Measurements from ENCODE around the gene ANKS4B.

ANKS4B gene

DNA sequence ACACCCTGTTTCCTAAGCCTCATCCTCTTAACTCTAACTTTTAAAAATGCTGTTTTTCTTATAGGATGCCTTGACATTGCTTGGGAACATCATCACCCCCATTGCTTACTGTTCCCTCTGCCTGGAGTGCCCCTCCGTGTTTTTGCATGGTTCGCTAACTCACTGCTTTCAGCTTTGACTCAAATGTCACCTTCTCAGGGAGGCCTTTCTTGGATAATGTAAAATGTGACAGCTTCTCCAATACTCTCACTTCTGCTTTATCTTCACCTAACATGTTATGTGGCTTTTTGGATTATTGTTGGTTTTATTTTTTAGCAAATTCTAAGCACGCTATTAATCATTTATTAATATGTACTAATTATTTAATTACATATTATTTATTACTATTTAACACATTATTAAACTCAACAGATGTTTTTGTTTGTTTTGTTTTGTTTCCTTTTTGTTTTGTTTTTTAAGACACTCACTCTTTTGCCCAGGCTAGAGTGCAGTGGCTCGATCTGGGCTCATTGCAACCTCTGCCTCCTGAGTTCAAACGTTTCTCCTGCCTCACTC is 40.8 kb downstream of the ANKS4B start:
- Histone ChIP-seq H3K27ac (no peak overlapping the region), H3K9ac (ENCODE audit: insufficient read length) (no peak overlapping the region), H3K36me3 (ENCODE audit: insufficient read depth, low read length) (no peaks in the 10 kb centered on the region), H3K9me3 (ENCODE audit: low read depth, low read length) (no peaks in the 10 kb centered on the region), H3K4me3 (no peak overlapping the region)
- no peak for DNase-seq (ENCODE audit: low read depth, low spot score)
- TF ChIP-seq EZH2 (IDR thresholded peaks at IDR 0.05) (no peak), POLR2AphosphoS5 (IDR thresholded peaks at IDR 0.05; ENCODE audit: borderline replicate concordance, low read depth, low read length) (no peak), FOXP2 (optimal IDR thresholded peaks at IDR 0.05; ENCODE audit: control extremely low read depth, extremely low read length, insufficient read depth) (no peak)

DNA sequence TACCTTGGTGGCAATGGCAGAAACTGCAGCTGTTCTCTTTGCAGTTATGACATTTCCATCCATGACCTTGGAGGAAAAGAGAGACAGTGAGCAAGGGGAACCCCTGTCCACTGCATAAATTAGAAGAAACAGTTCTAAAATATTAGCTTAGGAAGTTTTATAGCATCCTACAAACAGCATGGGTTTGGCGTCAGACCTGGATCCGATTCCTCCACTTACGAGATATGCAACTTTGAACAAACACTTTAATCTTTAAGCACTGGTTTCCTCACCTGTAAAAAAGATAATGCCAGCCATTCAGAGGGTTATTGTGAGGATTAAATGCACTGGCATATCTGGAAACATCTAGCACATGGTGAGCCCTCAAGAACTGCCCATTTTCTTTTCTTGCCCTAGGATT is 42.0 kb downstream of the ANKS4B start:
- H3K4me3 ChIP-seq, result no peak overlapping the region

DNA sequence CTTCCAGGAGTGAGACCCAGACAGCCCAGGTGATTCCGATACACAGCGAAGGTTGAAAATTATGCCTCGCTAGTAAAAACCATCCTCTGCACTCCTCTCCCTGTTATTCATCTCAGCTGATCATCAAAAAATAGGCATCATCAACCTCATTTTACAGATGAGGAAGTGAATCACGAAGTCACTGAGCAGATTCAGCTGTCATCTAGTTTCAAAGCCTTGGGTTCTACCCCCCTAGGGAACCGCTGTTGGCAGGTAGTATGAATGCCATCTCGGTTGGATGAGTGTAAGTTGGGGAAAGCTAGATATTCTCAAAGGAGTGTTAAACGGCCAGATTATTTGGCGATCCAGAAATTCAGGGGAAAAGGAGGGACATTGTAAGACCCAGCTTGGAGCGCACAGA is 42.6 kb downstream of the ANKS4B start:
- H3K9me3 ChIP-seq (ENCODE audit: low read depth, low read length), result no peaks in the 10 kb centered on the region
- H3K27ac ChIP-seq, result no peak overlapping the region
- no peaks in the 10 kb centered on the region for H3K36me3 ChIP-seq (ENCODE audit: insufficient read depth, low read length)
- no peak for TF ChIP-seq POLR2AphosphoS5 (IDR thresholded peaks at IDR 0.05; ENCODE audit: borderline replicate concordance, low read depth, low read length)
- TF ChIP-seq EZH2 (IDR thresholded peaks at IDR 0.05), result no peak
- TF ChIP-seq FOXP2 (optimal IDR thresholded peaks at IDR 0.05; ENCODE audit: control extremely low read depth, extremely low read length, insufficient read depth), result no peak
- no peak overlapping the region for H3K9ac ChIP-seq (ENCODE audit: insufficient read length)
- H3K4me3 ChIP-seq, result no peak overlapping the region
- no peak for DNase-seq (ENCODE audit: low read depth, low spot score)

More for the DNA sequence above, 42.0 kb downstream of the ANKS4B start:
- no peaks in the 10 kb centered on the region for H3K36me3 ChIP-seq (ENCODE audit: insufficient read depth, low read length)
- no peaks in the 10 kb centered on the region for H3K9me3 ChIP-seq (ENCODE audit: low read depth, low read length)
- TF ChIP-seq POLR2AphosphoS5 (IDR thresholded peaks at IDR 0.05; ENCODE audit: borderline replicate concordance, low read depth, low read length) (no peak), EZH2 (IDR thresholded peaks at IDR 0.05) (no peak), FOXP2 (optimal IDR thresholded peaks at IDR 0.05; ENCODE audit: control extremely low read depth, extremely low read length, insufficient read depth) (no peak)
- no peak for DNase-seq (ENCODE audit: low read depth, low spot score)
- H3K9ac ChIP-seq (ENCODE audit: insufficient read length), result no peak overlapping the region
- H3K27ac ChIP-seq, result no peak overlapping the region

DNA sequence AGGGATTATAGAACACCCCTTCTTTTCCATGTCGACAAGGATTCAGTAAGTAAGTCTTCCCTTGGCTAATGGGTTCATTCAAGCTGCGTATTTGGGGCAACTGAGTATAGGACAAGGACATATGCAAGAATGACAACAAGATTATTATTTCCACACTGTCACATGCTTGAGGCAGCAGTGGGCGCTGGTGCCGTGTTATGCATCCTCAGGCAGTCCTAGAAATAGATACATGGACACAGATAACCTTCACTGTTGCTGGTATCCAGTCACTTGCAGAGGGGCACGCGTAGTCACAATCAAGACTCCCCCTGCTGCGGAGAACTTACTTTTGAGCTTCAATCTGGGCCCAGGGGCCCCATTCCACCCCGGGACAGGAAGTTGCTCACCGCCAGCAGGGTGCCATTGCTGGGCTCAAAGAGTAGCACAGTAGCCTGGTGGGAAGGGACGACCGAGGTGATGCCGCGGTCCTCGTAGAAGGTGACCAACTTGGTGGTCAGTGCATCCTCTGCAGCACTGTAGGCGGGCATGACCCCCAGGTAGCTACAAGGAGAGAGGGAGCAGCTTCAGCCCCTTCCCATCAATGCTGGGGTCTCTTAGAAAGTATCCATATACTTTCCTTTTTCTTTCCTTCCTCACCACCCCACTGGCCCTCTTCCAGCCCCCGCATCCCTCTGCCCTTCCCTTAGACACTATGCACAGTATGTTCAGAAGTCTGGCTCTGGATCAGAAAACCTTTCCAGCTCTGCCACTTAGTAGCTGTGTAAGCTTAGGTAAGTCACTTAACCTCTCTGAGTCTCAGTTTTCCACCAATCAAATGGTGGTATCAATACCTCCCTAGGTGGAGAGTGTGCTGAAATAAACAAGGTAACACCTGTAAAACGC is 43.8 kb downstream of the ANKS4B start:
- no peak overlapping the region for H3K27ac ChIP-seq
- H3K9ac ChIP-seq (ENCODE audit: insufficient read length), result no peak overlapping the region
- no peak overlapping the region for H3K4me3 ChIP-seq
- TF ChIP-seq POLR2AphosphoS5 (IDR thresholded peaks at IDR 0.05; ENCODE audit: borderline replicate concordance, low read depth, low read length) (no peak), FOXP2 (optimal IDR thresholded peaks at IDR 0.05; ENCODE audit: control extremely low read depth, extremely low read length, insufficient read depth) (no peak), EZH2 (IDR thresholded peaks at IDR 0.05) (no peak)
- no peaks in the 10 kb centered on the region for H3K36me3 ChIP-seq (ENCODE audit: insufficient read depth, low read length)
- no peaks in the 10 kb centered on the region for H3K9me3 ChIP-seq (ENCODE audit: low read depth, low read length)
- no peak for DNase-seq (ENCODE audit: low read depth, low spot score)

DNA sequence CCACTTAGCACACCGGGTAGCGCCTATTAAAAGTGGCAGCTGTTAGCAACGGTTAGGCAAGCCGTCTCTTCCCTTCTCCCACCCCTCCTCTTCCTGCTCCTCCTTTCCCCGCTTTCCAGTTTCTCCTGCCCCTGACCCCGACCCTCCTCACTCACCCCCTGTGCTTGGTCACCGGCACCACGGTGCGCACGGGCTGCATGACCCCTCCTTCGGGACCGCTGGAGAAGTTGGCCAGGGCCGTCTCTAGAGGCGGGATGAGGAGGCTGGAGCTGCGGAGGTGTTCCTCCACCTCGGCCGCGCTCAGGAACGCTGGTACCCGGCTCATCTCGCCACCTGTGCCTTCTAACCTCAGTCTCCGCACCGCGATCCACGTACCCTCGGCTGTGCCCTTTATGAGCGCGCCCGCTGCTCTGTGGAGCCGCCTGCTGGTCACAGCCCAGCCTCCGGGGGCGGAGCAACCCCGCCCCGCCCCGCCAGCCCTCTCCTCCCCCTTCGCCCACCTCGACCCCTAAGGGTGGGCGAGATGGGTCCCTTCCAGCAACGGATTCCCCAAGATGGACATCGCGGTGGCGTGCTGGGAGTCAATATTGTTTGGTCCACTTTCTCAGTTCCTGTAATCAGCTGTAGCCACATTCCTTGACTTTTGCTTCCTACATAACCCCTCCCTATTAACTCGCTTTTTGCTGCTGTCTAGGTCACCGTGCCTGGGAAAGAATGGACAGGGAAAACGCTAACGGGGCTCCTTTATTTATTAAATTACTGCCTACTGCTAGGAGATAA is 44.6 kb downstream of the ANKS4B start, which contains the start of gene CRYM:
Gene CRYM (minus strand): TSS at position 364 of the 780 bp plus-strand sequence. CDS start 39 bp downstream, at position 325.
- Histone ChIP-seq H3K9me3 (ENCODE audit: low read depth, low read length) (no peaks in the 10 kb centered on the region), H3K9ac (ENCODE audit: insufficient read length) (no peak within 1 kb of the TSS)
- no peak for DNase-seq (ENCODE audit: low read depth, low spot score)

DNA sequence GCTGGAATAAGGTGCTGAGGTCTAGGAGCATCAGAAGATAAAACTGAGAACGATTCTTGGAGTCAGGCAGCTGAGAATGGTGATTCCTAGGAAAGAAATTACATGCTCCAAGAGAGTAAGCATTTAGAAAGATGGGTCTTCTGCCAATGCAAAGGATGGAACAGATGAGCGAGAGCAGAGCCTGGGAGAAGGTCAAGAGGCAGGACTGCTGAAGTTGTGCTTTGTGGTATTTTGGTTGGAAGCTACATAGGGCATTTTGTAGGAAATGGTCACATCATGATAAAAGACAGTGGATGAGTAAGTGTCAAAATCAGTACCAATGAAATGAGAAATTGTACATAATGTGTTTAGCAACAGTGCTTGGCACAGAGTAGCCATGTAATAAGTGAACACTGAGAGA is 46.0 kb downstream of the ANKS4B start:
- H3K4me3 ChIP-seq, result no peak overlapping the region
- no peak for DNase-seq (ENCODE audit: low read depth, low spot score)
- no peak overlapping the region for H3K9ac ChIP-seq (ENCODE audit: insufficient read length)
- no peaks in the 10 kb centered on the region for H3K36me3 ChIP-seq (ENCODE audit: insufficient read depth, low read length)
- H3K27ac ChIP-seq, result no peak overlapping the region
- TF ChIP-seq POLR2AphosphoS5 (IDR thresholded peaks at IDR 0.05; ENCODE audit: borderline replicate concordance, low read depth, low read length) (no peak), EZH2 (IDR thresholded peaks at IDR 0.05) (no peak)
- H3K9me3 ChIP-seq (ENCODE audit: low read depth, low read length), result no peaks in the 10 kb centered on the region

More for the DNA sequence above, 44.6 kb downstream of the ANKS4B start, which contains the start of gene CRYM:
- H3K4me3 ChIP-seq, result no peak within 1 kb of the TSS
- H3K36me3 ChIP-seq (ENCODE audit: insufficient read depth, low read length), result no peaks in the 10 kb centered on the region
- TF ChIP-seq POLR2AphosphoS5 (IDR thresholded peaks at IDR 0.05; ENCODE audit: borderline replicate concordance, low read depth, low read length), result no peak
- no peak for TF ChIP-seq EZH2 (IDR thresholded peaks at IDR 0.05)
- TF ChIP-seq FOXP2 (optimal IDR thresholded peaks at IDR 0.05; ENCODE audit: control extremely low read depth, extremely low read length, insufficient read depth), result no peak
- H3K27ac ChIP-seq, result no peak within 1 kb of the TSS

DNA sequence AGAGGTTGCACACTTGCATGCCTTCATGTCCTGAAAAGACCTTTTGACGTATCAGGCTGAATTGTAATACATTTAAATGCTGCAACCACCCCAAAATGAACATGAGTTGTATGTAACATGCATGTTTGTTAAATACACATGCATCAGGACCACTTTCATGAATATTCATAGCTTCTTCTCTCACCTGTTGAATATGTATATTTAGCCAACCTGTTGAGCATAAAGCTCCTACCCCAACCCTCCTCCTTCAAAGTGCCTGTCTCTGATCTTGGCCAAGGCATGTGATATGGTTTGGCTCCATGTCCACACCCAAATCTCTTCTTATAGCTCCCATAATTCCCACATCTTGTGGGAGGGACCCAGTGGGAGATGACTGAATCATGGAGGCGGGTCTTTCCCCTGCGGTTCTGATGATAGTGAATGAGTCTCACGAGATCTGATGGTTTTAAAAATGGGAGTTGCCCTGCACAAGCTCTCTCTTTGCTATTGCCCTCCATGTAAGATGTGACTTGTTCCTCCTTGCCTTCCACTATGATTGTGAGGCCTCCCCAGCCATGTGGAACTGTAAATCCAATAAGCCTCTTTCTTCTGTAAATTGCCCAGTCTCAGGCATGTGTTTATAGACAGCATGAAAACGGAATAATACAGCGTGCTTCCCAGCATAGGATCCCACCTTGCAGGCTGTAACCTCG is 48.3 kb downstream of the ANKS4B start:
- TF ChIP-seq EZH2 (IDR thresholded peaks at IDR 0.05), result no peak
- no peak for TF ChIP-seq FOXP2 (optimal IDR thresholded peaks at IDR 0.05; ENCODE audit: control extremely low read depth, extremely low read length, insufficient read depth)
- TF ChIP-seq POLR2AphosphoS5 (IDR thresholded peaks at IDR 0.05; ENCODE audit: borderline replicate concordance, low read depth, low read length), result no peak
- no peak for DNase-seq (ENCODE audit: low read depth, low spot score)
- H3K36me3 ChIP-seq (ENCODE audit: insufficient read depth, low read length), result no peaks in the 10 kb centered on the region

More for the DNA sequence above, 48.3 kb downstream of the ANKS4B start:
- Histone ChIP-seq H3K27ac (no peak overlapping the region), H3K9me3 (ENCODE audit: low read depth, low read length) (no peaks in the 10 kb centered on the region), H3K4me3 (no peak overlapping the region), H3K9ac (ENCODE audit: insufficient read length) (no peak overlapping the region)

Measured in SK-N-MC (cell line).